HG03060 (cell line): ENCODE results near the gene ZC3HAV1.
"Not testable (repeated sequence)": the region's sequence is repeated elsewhere in the genome, so short reads cannot be mapped to it uniquely, and the experiment has no call there.

Experiments
- ATAC-seq: cut with Tn5 transposase; IDR thresholded peaks from one replicate; pipeline ENCODE4 v1.9.1; 2021; ENCODE audit warnings: low read depth, moderate number of reproducible peaks; ENCODE audit not compliant: unreplicated experiment

ZC3HAV1 gene

GRCh38 chr7:139058943-139059342 lies 50.6 kb downstream of the ZC3HAV1 start:
- ATAC-seq: no peak

- ATAC-seq: no peak
These were observed 53.8 kb downstream of the ZC3HAV1 start for GRCh38 chr7:139055674-139056073.

GRCh38 chr7:139054656-139055055 lies 54.9 kb downstream of the ZC3HAV1 start:
- not testable (repeated sequence) for ATAC-seq

- no peak for ATAC-seq
These were observed 55.4 kb downstream of the ZC3HAV1 start for GRCh38 chr7:139054101-139054500.

- ATAC-seq: no peak
These were observed 57.9 kb downstream of the ZC3HAV1 start for GRCh38 chr7:139051655-139052054.

GRCh38 chr7:139049936-139050335 lies 59.6 kb downstream of the ZC3HAV1 start:
- no peak for ATAC-seq

- no peak for ATAC-seq
These were observed 60.4 kb downstream of the ZC3HAV1 start for GRCh38 chr7:139049111-139049510.

- no peak for ATAC-seq
These were observed 61.5 kb downstream of the ZC3HAV1 start for GRCh38 chr7:139047970-139048369.

GRCh38 chr7:139046143-139046542 lies 63.4 kb downstream of the ZC3HAV1 start:
- no peak for ATAC-seq

GRCh38 chr7:139044813-139045794 lies 64.4 kb downstream of the ZC3HAV1 start:
- no peak for ATAC-seq

- ATAC-seq: no peak
These were observed 65.4 kb downstream of the ZC3HAV1 start for GRCh38 chr7:139043823-139044812.

GRCh38 chr7:139041378-139042085 lies 68.0 kb downstream of the ZC3HAV1 start:
- ATAC-seq: no peak

GRCh38 chr7:139038691-139039090 lies 70.8 kb downstream of the ZC3HAV1 start:
- no peak for ATAC-seq

- ATAC-seq: no peak
These were observed 72.6 kb downstream of the ZC3HAV1 start for GRCh38 chr7:139036901-139037300.

- ATAC-seq: peak; percentile 73
These were observed 73.8 kb downstream of the ZC3HAV1 start, which contains the start of gene ZC3HAV1L for GRCh38 chr7:139035586-139036353. Gene ZC3HAV1L (minus strand): TSS chr7:139036042. CDS start chr7:139036017, 25 bp downstream.

GRCh38 chr7:139034855-139035585 lies 74.5 kb downstream of the ZC3HAV1 start:
- no peak for ATAC-seq

- ATAC-seq: no peak
These were observed 75.2 kb downstream of the ZC3HAV1 start for GRCh38 chr7:139034336-139034735.

GRCh38 chr7:139033346-139034114 lies 76.0 kb downstream of the ZC3HAV1 start:
- ATAC-seq: no peak
